Skeletal muscle tissue (tissue), 4 donors: ENCODE measurements around the gene MPDZ. TPM values are rescaled to one million over a fixed set of nuclear protein-coding genes. Genes with fewer than 3 reads are reported as not detected.
"Not testable (repeated sequence)": the region's sequence is repeated elsewhere in the genome, so short reads cannot be mapped to it uniquely, and the experiment has no call there.

Experiments
- H3K27ac ChIP-seq: one replicate; pipeline ENCODE4 v1.7.0; 2013; ENCODE audit warnings: mild to moderate bottlenecking, low read depth, low read length, inconsistent platforms
- H3K27me3 ChIP-seq, 3 donors: one replicate each; pipeline ENCODE4 v1.7.0; 2013; ENCODE audit warnings: low read length in 3 of 3; ENCODE audit not compliant: control insufficient read depth in 3 of 3, insufficient read depth in 3 of 3
- H3K36me3 ChIP-seq, 3 donors: one replicate each; pipeline ENCODE4 v1.7.0; 2013; ENCODE audit warnings: low read length in 3 of 3; ENCODE audit not compliant: control insufficient read depth in 3 of 3, insufficient read depth in 3 of 3
- H3K4me1 ChIP-seq, 3 donors: one replicate each; pipeline ENCODE4 v1.7.0; 2013; ENCODE audit warnings: low read length in 3 of 3, mild to moderate bottlenecking in 3 of 3; ENCODE audit not compliant: control insufficient read depth in 3 of 3, insufficient read depth in 3 of 3
- H3K4me3 ChIP-seq, 3 donors: one replicate each; pipeline ENCODE4 v1.7.0; 2013; ENCODE audit warnings: low read length in 3 of 3
- H3K9ac ChIP-seq, 3 donors: one replicate each; pipeline ENCODE4 v1.7.0; 2013; ENCODE audit warnings: low read length in 3 of 3, mild to moderate bottlenecking in 3 of 3, moderate library complexity in 2 of 3, low read depth in 1 of 3
- H3K9me3 ChIP-seq, 3 donors: one replicate each; pipeline ENCODE4 v1.7.0; 2013; ENCODE audit warnings: low read length in 3 of 3; ENCODE audit not compliant: control insufficient read depth in 3 of 3
- total RNA-seq: library from RNA; depleted of rRNA; stranded (reverse); fragments of >200 nt; gene quantifications from one replicate; pipeline ENCODE4 v1.2.3, GENCODE V29; 2014
- donor health status: Osteomylitis.

Gene MPDZ
- total RNA-seq, 1 donor from 2014 or later = 40.2 TPM

DNA sequence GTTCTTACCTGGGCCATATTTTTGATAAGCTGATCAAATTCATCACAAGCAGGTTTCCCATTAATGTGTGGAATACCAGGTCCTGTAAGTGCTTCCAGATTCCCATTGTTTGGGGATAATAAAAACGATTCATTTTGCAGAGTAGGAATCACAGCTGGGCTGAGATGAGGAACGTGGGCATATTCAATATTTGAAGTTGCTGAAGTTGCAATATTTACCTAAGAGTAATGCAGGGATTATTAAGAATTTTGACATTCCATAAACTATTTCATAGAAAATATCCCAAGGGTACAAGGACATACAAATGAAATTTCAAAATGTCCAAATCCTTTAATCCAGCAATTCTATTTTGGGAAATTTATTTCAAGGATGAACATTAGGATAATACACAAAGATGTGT, 55.1 kb downstream of the MPDZ start:
- Histone ChIP-seq H3K36me3 (peaks cover 6 to 18% (median 14%) of the 10 kb centered on the region in 3 donors), H3K27ac (no peak overlapping the region), H3K9me3 (no peaks in the 10 kb centered on the region), H3K4me3 (no peak overlapping the region), H3K4me1 (no peaks in the 10 kb centered on the region), H3K27me3 (no peaks in the 10 kb centered on the region), H3K9ac (no peak overlapping the region)

DNA sequence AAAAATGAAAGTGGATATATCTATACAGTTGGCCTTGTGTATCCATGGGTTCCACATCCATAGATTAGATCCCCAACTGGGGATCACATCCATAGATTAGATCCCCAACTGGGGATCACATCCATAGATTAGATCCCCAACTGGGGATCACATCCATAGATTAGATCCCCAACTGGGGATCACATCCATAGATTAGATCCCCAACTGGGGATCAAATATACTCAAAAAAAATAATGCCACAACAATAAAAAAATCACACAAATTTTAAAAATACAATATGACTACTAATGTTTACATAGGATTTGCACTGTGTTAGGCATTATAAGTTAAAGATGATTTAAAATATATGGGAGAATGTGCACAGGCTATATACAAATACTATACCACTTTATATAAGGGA, 56.8 kb downstream of the MPDZ start:
- H3K9me3 ChIP-seq, H3K9ac ChIP-seq, H3K4me3 ChIP-seq, H3K4me1 ChIP-seq, H3K27ac ChIP-seq, H3K27me3 ChIP-seq: not testable (repeated sequence)
- H3K36me3 ChIP-seq = peaks cover 7 to 21% (median 19%) of the 10 kb centered on the region in 3 donors

- Histone ChIP-seq H3K4me1 (no peaks in the 10 kb centered on the region), H3K36me3 (peaks cover 7 to 21% (median 20%) of the 10 kb centered on the region in 3 donors)
These were observed 57.8 kb downstream of the MPDZ start for GRCh38 chr9:13221741-13222140.

DNA sequence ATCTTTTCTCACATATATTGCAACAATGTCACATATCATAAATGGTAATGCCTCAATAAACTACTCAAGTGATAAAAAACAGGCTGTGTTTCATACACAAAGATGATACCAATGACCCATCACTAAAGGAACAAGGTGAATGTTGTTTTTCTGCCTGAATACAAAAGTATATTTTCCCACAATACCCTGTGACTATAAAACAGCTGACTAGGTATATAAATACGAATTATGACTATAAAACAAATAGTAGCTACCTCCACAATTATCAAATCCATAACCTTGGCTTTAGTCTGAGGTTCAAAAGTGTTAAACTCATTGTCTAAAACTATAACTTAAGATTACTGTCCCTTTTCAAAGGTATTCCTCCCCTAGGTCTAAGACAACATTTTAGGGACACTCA, 58.7 kb downstream of the MPDZ start:
- Histone ChIP-seq H3K9ac (no peak overlapping the region), H3K27ac (no peak overlapping the region), H3K27me3 (no peaks in the 10 kb centered on the region), H3K4me3 (no peak overlapping the region), H3K36me3 (peaks cover 7 to 26% (median 23%) of the 10 kb centered on the region in 3 donors), H3K9me3 (no peaks in the 10 kb centered on the region), H3K4me1 (no peaks in the 10 kb centered on the region)

More at GRCh38 chr9:13221741-13222140, 57.8 kb downstream of the MPDZ start:
- no peaks in the 10 kb centered on the region for H3K27me3 ChIP-seq
- no peak overlapping the region for H3K4me3 ChIP-seq
- H3K9me3 ChIP-seq = no peaks in the 10 kb centered on the region
- H3K9ac ChIP-seq = no peak overlapping the region
- H3K27ac ChIP-seq = no peak overlapping the region

DNA sequence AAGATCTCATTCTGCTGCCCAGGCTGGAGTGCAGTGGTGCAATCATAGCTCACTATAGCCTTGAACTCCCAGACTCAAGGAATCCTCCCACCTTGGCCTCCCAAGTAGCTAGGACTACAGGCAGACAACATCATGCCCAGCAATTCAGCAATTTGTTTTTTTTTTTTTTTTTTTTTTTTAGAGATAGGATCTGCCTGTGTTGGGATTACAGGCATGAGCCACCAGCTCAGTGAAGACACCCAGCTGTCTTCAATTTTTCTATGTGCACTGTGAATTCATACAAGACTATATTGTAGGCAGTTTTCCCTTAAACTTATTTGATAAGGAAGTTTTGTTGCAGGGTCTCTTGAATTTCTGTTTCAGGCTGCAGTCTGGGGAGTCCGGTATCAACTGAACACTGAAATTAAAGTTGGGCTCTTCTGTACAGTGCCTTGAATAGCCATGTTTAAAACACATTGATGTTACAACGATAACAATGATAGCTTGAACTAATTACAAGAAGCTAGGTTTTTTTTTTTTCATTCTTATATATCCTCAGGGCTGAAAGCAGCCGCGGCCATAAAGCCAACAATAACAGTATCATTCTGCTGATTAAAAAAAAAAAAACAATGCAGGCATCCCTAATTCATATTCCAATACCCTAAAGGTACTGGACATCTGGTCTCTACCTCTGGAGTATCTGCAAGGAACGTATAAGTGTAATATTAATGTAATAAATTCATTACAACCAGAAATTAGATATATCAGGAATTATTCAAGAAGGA, 63.5 kb downstream of the MPDZ start:
- Histone ChIP-seq H3K4me1 (no peaks in the 10 kb centered on the region), H3K4me3 (no peak overlapping the region), H3K9ac (no peak overlapping the region), H3K27ac (no peak overlapping the region), H3K9me3 (no peaks in the 10 kb centered on the region), H3K27me3 (no peaks in the 10 kb centered on the region), H3K36me3 (peaks cover 5 to 25% (median 18%) of the 10 kb centered on the region in 3 donors)

- Histone ChIP-seq H3K27ac (no peak overlapping the region), H3K9me3 (no peaks in the 10 kb centered on the region), H3K4me1 (no peaks in the 10 kb centered on the region), H3K36me3 (peaks cover 0 to 11% (median 9%) of the 10 kb centered on the region in 3 donors), H3K4me3 (no peak overlapping the region), H3K27me3 (no peaks in the 10 kb centered on the region), H3K9ac (no peak overlapping the region)
These were observed 65.5 kb downstream of the MPDZ start for GRCh38 chr9:13213998-13214397.

DNA sequence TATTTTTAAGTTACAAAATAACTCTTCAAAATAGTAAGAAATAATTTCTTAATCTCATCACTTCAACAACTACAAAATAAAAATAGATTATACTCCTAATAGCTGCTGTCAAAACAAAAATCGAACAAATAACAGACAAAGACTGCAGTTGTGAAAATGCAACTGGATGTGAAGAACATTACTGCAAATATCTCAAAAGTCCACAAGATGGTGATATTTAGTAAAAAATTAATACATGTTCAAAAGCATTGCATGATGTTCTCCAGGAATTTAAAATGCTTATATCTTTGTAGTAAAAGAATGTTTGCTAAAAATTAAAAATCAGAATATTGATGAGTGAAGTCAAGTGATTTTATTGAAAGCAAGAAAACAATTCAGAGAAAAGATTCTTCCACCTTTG, 66.2 kb downstream of the MPDZ start:
- no peaks in the 10 kb centered on the region for H3K9me3 ChIP-seq
- no peak overlapping the region for H3K9ac ChIP-seq
- no peaks in the 10 kb centered on the region for H3K4me1 ChIP-seq
- H3K27me3 ChIP-seq = no peaks in the 10 kb centered on the region
- peaks cover 0 to 10% (median 9%) of the 10 kb centered on the region in 3 donors for H3K36me3 ChIP-seq
- no peak overlapping the region for H3K27ac ChIP-seq
- no peak overlapping the region for H3K4me3 ChIP-seq

DNA sequence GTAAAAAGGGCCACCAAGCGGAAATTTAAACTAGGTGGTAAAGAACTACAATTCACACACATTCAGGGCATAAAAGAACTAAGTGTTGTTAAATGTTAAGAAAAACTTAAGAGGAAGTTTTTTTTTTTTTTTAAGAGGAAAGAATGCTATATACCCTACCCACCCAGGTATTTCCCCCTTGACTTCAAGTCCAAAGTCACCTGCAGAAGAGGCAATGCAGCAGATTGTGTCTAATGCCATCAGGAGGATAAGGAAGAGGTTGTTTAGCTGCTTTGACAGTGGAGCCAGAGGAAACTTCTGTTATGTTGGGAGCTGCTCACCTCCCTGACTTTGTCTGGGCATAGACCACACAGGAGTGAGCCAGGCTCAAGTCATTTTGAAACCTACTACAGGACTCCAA, 69.2 kb downstream of the MPDZ start:
- Histone ChIP-seq H3K27me3 (no peaks in the 10 kb centered on the region), H3K9ac (no peak overlapping the region), H3K4me1 (no peaks in the 10 kb centered on the region), H3K27ac (no peak overlapping the region), H3K9me3 (no peaks in the 10 kb centered on the region), H3K36me3 (peaks cover 0 to 13% (median 7%) of the 10 kb centered on the region in 3 donors), H3K4me3 (no peak overlapping the region)

- Histone ChIP-seq H3K9ac (no peak overlapping the region), H3K9me3 (no peaks in the 10 kb centered on the region), H3K36me3 (peaks cover 0 to 10% (median 7%) of the 10 kb centered on the region in 3 donors), H3K27ac (no peak overlapping the region), H3K27me3 (no peaks in the 10 kb centered on the region), H3K4me1 (no peaks in the 10 kb centered on the region), H3K4me3 (no peak overlapping the region)
These were observed 70.0 kb downstream of the MPDZ start for GRCh38 chr9:13209498-13209897.

DNA sequence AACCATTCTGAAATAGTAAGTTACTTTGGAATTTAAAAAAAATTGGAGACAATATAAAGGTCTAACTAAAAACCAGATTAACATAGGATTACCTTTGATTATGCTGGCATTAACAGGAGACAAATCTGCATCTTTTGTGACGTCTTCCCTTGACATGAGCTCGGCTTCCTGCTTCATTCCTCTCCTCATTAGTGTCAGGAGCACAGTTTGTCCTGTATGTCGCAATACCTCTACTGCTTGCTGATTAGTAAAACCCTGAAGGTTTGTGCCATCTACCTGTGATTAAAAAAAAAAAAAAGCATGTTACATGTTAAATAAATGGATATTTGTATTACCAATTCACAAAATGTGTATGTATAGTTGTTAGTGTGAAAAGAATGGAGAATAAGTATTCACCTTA, 73.7 kb downstream of the MPDZ start:
- Histone ChIP-seq H3K36me3 (peaks cover 5 to 22% (median 12%) of the 10 kb centered on the region in 3 donors), H3K4me1 (no peaks in the 10 kb centered on the region), H3K9me3 (no peaks in the 10 kb centered on the region), H3K4me3 (no peak overlapping the region), H3K9ac (no peak overlapping the region), H3K27me3 (no peaks in the 10 kb centered on the region), H3K27ac (no peak overlapping the region)
